Endothelial cell of hepatic sinusoid (primary cell): Measurements from ENCODE around the gene STK33.

Experiments
- in situ Hi-C: cut with HindIII; loops from 2 replicates; pipeline ENCODE4 v1.10.0; 2017; ENCODE audit warnings: low sequenced_read_pairs

The STK33 gene

DNA sequence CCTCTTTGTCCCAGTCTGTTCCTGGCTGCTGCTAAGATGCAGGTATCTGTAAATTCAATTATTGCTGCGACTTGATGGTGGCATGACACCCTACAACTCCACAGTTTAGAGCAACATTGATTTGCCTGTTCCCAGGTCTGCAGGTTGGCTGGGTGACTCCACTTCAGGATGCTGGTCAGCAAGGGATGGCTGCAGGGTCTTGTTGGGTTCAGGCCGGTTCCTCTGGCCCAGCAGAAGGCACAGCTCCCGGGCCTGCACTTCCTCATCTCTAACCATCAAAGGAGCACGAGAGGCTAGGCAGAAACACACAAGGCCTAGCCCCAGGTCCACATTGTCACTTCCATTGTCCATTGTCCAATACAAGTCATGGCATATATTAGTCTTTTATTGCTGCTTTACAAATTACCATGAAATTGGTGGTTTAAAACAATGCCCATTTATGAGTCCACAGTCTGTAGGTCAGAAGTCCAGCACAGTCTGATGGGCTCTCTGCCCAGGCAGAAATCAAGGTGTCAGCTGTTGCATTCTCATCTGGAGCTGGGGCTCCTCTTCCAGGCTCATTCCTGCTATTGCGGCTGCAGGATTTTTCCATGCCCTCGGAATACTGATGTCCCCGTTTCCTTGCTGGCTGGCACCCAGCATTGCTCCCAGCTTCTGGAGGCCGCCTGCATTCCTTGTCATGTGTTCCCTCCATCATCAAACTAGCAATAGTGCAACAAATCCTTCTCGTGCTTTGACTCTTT lies 233.8 kb downstream of the STK33 start:
- in situ Hi-C loops = no loop called here

DNA sequence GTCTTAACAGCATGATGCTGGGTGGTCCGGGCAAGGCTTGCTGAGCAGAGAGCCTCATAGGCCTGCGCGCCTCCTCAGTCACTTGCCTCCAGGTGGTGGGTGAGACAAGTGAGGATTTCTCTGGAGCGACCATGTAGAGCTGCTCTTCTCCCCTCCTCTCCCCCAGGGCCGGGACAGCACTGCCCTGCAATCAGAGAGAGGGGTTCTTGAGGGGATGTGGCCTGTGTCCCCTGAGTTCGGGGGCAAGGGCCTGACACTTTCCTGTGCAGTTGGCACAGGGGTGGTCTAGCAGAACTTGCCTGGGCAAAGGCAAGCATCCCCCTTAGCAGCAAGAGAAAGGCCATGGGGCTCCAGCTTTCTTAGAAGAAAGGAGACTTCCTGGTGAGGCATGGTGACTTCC lies 234.5 kb downstream of the STK33 start:
- in situ Hi-C loops = no loop called here

- in situ Hi-C loops = no loop called here
Observed at GRCh38 chr11:8357891-8358566, 236.0 kb downstream of the STK33 start.

GRCh38 chr11:8357505-8357888 lies 236.5 kb downstream of the STK33 start:
- in situ Hi-C loops = no loop called here

- in situ Hi-C loops = no loop called here
Observed at GRCh38 chr11:8356721-8357504, 237.1 kb downstream of the STK33 start.

- in situ Hi-C loops = no loop called here
Observed at GRCh38 chr11:8356216-8356615, 237.8 kb downstream of the STK33 start.

GRCh38 chr11:8355416-8355742 lies 238.6 kb downstream of the STK33 start:
- in situ Hi-C loops = no loop called here

- in situ Hi-C loops = no loop called here
Observed at GRCh38 chr11:8354622-8355415, 239.2 kb downstream of the STK33 start.

GRCh38 chr11:8352876-8353505 lies 241.0 kb downstream of the STK33 start:
- in situ Hi-C loops = no loop called here

- in situ Hi-C loops = no loop called here
Observed at GRCh38 chr11:8352103-8352875, 241.7 kb downstream of the STK33 start.

GRCh38 chr11:8351223-8351622 lies 242.8 kb downstream of the STK33 start:
- in situ Hi-C loops = no loop called here

DNA sequence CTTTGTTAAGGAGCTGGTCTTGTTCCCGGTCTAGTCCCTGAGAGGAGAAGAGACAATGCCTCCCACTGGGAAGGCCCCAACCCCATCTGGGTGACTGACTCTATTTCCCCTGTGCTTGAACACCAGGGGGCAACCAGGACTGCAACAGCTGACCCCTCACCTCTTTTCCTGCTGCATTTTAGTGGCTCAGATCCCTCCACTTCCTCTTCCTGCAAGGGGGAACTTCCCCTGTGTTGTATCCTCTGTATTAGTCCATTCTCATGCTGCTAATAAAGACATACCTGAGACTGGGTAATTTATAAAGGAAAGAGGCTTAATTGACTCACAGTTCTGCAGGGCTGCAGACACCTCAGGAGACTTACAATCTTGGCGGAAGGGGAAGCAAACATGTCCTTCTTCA lies 246.1 kb downstream of the STK33 start:
- in situ Hi-C loops = no loop called here

DNA sequence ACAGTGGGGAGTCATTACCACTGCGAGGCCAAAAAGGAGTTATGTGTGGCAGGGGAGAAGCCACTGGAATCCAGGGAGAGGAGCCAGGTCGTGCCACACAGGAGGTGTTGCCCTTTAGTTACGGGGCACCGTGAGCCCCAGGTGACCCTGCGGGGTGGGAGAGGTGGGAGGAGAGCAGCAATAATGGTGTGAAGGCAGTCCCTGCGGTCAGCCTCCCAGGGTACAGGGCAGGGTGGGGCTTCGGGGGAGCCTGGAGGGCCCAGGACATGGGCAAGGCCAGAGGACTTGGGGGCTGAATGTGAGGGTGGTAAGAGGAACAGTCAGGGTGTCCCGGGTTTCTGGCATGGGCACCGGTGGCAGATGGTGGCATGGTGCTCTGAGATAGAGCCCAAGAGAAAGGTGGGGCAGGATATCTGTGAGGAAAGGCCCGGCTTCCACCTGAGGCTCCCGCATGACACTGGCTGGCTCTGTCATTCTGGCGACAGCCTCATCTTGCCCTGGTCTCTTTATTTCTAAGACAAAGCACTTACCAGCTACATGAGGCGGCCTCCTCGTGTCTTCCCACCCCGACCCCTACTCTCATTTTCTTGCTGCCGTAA lies 247.8 kb downstream of the STK33 start:
- in situ Hi-C loops = no loop called here

GRCh38 chr11:8345179-8345578 lies 248.8 kb downstream of the STK33 start:
- in situ Hi-C loops = no loop called here

- in situ Hi-C loops = no loop called here
Observed at GRCh38 chr11:8344346-8344745, 249.7 kb downstream of the STK33 start.

DNA sequence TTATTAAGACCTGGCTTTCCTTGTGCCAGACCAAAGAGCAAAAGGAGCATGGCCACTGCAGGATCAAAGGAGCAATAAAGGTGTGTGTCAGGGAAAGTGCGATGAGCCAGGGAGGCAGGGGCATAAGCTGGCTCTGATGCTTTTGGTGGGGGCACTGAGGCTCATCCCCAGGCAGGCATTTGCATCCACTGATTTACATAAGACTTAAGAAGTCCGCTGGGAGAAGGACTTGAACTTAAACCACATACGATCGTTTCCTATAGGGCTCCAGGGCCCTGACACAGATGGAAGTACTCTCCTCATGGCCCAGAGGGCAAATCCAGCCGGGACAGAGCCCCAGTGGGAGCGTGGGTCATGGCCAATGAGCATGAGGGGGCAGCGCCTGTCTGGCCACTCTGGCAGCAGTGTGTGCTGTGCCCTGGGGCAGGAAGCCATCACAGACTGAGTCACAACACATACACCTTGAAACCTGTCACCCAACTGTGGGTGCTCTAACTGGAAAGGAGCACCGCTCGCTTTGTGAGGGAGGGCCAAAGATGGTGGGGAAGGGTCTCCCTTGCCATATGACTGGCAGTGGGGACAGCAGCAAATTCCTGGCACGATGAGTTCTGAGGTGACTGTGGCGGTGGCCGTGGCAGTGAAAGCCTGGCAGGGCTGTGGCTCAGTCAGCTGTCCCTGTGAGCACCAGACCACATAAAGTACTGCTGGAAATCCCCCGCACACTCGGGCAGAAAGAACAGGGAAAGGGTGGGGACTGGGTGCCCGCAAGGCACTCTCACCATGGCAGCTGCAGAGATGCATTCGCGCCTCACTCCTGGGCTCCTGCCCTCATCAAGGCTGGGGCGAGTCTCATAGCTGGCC lies 251.0 kb downstream of the STK33 start:
- in situ Hi-C loops = no loop called here

- in situ Hi-C loops = no loop called here
Observed at GRCh38 chr11:8341996-8342395, 252.0 kb downstream of the STK33 start.
